IMR-90 (cell line): Measurements from ENCODE around the gene DDC.

Experiments used
- CEBPB ChIP-seq: IDR thresholded peaks from 2 replicates; pipeline ENCODE4 v1.6.1; 2012; ENCODE audit warnings: low read depth, low read length, improper control_type of control experiment
- POLR2A ChIP-seq: IDR thresholded peaks from 2 replicates; pipeline ENCODE4 v1.6.1; 2012; ENCODE audit warnings: mild to moderate bottlenecking, low read depth, low read length
- TF ChIP-seq, protein P1 (sequence below): conservative IDR thresholded peaks from 2 replicates; pipeline ENCODE4 v1.5.1; 2012; ENCODE audit warnings: mild to moderate bottlenecking, low read depth, low read length, improper control_type of control experiment
- TF ChIP-seq, protein P2 (sequence below): fragments of 150-350 bp; IDR thresholded peaks from 2 replicates; pipeline ENCODE4 v1.6.1; 2017; ENCODE audit warnings: mild to moderate bottlenecking, antibody characterized with exemption, low read length, low read depth

DNA sequence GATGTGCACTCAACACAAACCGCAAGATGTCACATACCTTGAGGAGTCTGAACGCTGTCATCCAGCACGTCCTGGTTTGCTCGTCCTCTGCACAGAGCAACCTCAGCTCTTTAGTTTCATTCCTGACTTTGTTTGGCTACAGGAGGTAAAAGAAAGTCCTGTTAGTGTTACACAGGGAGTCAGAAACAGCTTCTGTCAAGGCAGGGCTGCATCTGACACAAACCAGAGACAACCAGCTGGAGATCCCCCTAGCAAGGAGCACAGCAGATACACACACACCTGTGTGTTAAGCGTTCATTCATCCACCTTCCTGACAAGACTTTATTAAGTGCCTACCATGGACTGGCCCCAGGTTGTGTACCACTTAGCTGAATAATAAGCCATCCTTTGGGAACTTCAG lies 47.5 kb upstream of the DDC start:
- TF ChIP-seq, protein P1, sequence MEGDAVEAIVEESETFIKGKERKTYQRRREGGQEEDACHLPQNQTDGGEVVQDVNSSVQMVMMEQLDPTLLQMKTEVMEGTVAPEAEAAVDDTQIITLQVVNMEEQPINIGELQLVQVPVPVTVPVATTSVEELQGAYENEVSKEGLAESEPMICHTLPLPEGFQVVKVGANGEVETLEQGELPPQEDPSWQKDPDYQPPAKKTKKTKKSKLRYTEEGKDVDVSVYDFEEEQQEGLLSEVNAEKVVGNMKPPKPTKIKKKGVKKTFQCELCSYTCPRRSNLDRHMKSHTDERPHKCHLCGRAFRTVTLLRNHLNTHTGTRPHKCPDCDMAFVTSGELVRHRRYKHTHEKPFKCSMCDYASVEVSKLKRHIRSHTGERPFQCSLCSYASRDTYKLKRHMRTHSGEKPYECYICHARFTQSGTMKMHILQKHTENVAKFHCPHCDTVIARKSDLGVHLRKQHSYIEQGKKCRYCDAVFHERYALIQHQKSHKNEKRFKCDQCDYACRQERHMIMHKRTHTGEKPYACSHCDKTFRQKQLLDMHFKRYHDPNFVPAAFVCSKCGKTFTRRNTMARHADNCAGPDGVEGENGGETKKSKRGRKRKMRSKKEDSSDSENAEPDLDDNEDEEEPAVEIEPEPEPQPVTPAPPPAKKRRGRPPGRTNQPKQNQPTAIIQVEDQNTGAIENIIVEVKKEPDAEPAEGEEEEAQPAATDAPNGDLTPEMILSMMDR = no peak
- TF ChIP-seq, protein P2, sequence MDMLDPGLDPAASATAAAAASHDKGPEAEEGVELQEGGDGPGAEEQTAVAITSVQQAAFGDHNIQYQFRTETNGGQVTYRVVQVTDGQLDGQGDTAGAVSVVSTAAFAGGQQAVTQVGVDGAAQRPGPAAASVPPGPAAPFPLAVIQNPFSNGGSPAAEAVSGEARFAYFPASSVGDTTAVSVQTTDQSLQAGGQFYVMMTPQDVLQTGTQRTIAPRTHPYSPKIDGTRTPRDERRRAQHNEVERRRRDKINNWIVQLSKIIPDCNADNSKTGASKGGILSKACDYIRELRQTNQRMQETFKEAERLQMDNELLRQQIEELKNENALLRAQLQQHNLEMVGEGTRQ = no peak
- TF ChIP-seq POLR2A (no peak), CEBPB (no peak)
